GM12872 (cell line): Measurements from ENCODE around the gene CATSPERZ.
A peak's percentile ranks its signal among the peaks of the same experiment; 100 is the strongest.

ENCODE experiments used
- CTCF ChIP-seq: IDR thresholded peaks from 3 replicates; pipeline ENCODE4 v1.5.1; 2011; ENCODE audit warnings: low read depth, mild to moderate bottlenecking, low read length, moderate library complexity; ENCODE audit not compliant: insufficient read depth

CATSPERZ gene

DNA sequence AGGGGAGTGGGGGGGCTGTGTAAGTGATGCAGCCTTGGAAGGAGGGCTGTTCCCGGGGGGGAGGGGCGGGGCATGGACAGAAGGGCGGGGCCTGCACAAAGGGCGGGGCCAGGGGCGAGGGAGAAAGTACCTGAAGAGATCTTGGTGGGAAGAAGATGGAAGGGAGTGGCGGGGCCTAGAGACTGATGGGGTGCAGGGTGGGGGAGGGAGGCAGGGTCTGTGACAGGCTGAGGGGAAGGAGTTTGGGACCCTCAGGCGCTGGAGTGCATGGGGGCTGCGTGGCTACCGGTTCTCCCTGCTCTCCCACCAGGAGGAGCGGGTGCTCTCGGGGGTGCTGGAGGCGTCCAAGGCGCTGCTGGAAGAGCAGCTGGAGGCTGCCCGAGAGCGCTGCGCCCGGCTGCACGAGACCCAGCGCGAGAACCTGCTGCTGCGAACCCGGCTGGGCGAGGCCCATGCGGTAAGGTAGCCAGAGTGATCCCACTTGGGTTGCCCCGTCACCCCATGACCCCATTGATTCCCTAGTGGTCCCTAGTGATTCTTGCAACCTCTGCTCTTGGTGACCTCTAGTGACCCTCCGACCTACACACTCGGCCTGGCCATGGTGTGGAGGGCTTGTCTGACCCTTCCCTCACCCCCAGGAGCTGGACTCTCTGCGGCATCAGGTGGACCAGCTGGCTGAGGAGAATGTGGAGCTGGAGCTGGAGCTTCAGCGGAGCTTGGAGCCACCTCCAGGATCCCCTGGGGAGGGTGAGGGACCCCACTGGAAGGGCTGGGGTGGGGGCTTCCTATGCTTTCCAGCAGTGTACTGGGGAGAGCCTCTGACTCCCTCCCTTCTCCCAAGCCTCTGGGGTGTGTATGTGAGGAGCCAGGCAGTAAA, 42.9 kb downstream of the CATSPERZ start:
- TF ChIP-seq CTCF = no peak

- TF ChIP-seq CTCF = peak; percentile 34; the same call in 1 of the 3 replicates
These were observed 43.8 kb downstream of the CATSPERZ start for GRCh38 chr11:64343767-64344559.

DNA sequence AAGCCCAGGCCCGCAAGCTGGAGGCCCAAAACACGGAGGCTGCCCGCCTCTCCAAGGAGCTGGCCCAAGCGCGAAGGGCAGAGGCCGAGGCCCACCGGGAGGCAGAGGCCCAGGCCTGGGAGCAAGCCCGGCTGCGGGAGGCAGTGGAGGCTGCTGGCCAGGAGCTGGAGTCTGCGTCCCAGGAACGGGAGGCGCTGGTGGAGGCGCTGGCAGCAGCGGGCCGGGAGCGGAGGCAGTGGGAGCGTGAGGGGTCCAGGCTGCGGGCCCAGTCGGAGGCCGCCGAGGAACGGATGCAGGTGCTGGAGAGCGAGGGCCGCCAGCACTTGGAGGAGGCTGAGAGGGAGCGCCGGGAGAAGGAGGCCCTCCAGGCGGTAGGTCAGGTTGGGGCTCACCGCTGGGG, 44.6 kb downstream of the CATSPERZ start:
- no peak for TF ChIP-seq CTCF

- no peak for TF ChIP-seq CTCF
These were observed 47.2 kb downstream of the CATSPERZ start for GRCh38 chr11:64347193-64347867.

DNA sequence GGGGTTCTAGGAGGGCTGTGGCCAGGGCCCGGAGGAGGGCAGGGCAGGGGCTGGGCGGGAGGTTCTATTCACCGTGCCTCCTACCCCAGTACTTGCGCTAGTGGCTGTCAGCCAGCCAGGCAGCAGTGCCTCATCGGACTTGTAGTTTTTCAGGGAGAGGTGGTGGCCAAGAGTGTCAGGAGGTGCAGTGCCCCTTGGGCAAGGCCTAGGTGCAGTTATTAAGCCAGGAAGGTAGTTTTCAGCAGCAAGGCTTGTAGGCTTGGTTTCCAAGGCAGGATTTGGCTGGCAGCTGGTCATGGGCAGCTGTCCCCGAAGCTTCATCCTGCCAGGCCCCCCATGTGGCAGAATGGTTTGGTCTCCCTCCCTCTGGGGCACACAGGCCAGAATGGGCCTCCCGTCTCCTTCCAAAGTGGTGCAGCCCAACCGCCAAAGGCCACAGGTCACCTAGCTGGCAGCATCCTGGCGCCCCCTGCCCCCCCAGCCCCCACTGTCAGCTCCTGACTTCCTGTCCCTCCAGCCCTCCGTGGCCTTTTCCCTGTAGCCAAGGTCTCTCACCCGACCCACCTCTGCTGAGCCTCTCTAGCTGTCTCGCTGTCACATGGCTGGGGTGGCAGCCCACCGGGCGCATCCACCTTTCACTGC, 48.3 kb downstream of the CATSPERZ start:
- no peak for TF ChIP-seq CTCF

DNA sequence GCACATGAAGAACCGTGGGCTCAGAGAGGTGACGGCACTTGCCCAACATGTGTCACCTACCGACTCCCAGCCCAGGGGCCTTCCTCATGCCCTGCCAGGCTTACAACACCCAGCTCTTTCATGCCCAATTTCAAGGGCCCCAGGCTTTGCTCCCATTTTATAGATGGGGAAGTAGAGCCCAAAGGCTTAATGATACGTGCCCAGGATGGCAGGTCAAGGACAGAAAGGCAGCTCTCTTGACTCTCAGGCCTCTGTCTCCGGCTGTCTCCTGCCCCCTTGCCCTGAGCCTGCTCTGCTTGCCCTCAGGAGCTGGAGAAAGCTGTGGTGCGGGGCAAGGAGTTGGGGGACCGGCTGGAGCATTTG, 48.8 kb downstream of the CATSPERZ start:
- no peak for TF ChIP-seq CTCF
